ENCODE data around the gene PFKFB3. TPM values are rescaled to one million over a fixed set of nuclear protein-coding genes. Genes with fewer than 3 reads are reported as not detected.

The PFKFB3 gene
- polyA plus RNA-seq, 3 donors: 12.2 to 101 (median 15.8) TPM

DNA sequence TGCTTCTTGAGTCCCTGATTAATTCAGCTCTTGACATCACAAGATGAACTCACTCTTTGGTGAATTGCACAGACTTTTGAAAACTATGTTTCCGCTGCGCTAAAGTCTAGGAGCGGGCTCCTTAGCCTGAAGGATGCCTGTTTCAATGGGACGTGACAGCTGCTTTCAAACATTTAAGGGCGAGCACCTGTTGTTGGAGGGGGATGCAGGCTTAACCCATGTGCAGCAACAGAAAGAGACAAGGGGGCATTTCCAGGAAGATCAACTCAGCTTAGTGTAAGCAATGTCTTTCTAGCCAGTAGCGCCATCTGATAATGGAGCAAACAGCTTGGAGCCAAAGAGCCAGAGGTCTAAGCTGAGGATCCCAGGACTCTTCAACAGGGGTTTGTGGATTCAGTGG, 8.4 kb upstream of the PFKFB3 start:
- no peak overlapping the region for H3K9ac ChIP-seq (ENCODE audit: insufficient read depth, low read length, poor library complexity, severe bottlenecking)
- no peak overlapping the region for H2AFZ ChIP-seq (ENCODE audit: insufficient read depth, low read depth, low read length, poor library complexity, severe bottlenecking)
- Mint-ChIP-seq H3K27me3 (ENCODE audit: low read depth in 3 of 3) (peaks cover 0 to 11% (median 0%) of the 10 kb centered on the region in 3 donors), H3K27ac (peak overlapping the region in 5 of 7 donors; percentile 54 to 89 (median 58)), H3K4me3 (no peak overlapping the region), H3K4me1 (peaks cover 92% of the 10 kb centered on the region), H3K9me3 (no peaks in the 10 kb centered on the region), H3K36me3 (peaks cover 23 to 25% of the 10 kb centered on the region in 2 donors)
- WGBS (ENCODE audit: insufficient coverage): 94% methylated on average over 2 of the region's 6 CpGs
- no peak for TF ChIP-seq CTCF (IDR thresholded peaks at IDR 0.05)
- H4K20me1 ChIP-seq (ENCODE audit: insufficient read depth, low read length): no peaks in the 10 kb centered on the region
- H3K79me2 ChIP-seq (ENCODE audit: insufficient read depth, low read length): peaks cover 38% of the 10 kb centered on the region
- no peak overlapping the region for H3K4me3 ChIP-seq (replicated peaks in 1 of 3; ENCODE audit: low read depth in 2 of 3, low read length in 3 of 3)
- H3K36me3 ChIP-seq (replicated peaks in 1 of 2; ENCODE audit: control insufficient read depth in 1 of 2, insufficient read depth in 2 of 2, low read length in 2 of 2): no peaks in the 10 kb centered on the region
- H3K4me1 ChIP-seq (ENCODE audit: control insufficient read depth in 1 of 2, insufficient read depth in 2 of 2, low read length in 2 of 2): peaks cover 68 to 83% of the 10 kb centered on the region in 2 donors
- intact Hi-C loops (cut with micrococcal nuclease): no loop called here
- DNase-seq: no peak
- no peaks in the 10 kb centered on the region for H3K27me3 ChIP-seq (ENCODE audit: control insufficient read depth in 2 of 2, insufficient read depth in 2 of 2, low read length in 2 of 2)
- no peak overlapping the region for H3K4me2 ChIP-seq (replicated peaks; ENCODE audit: extremely low read depth, low read length, poor library complexity, severe bottlenecking)
- no peak overlapping the region for H3K27ac ChIP-seq (ENCODE audit: low read depth in 1 of 2, low read length in 2 of 2)
- H3K9me3 ChIP-seq (replicated peaks in 1 of 2; ENCODE audit: control insufficient read depth in 1 of 2, insufficient read depth in 1 of 2, low read length in 2 of 2): no peaks in the 10 kb centered on the region

DNA sequence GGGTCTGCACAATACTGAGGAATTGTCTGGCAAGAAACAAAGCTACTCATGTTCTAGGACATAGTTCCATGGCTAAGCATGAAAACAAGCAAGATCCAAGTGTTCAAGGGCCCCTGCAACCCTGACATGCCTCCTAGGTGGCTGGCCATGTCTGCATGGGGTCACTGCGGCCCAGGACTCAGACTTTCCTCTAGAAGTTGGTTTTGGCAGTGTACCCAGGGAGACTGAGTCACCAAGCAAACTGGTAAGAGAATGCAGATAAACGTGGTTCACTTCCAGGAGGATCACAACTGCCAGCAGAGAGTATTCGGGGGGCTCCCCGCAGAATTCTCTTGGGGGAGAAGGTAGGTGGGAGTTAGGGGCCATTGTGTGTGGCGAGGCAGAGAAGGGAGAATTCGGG, 7.4 kb upstream of the PFKFB3 start:
- 57% methylated on average over 2 of the region's 6 CpGs for WGBS (ENCODE audit: insufficient coverage)

More for the DNA sequence above, 7.4 kb upstream of the PFKFB3 start:
- Mint-ChIP-seq H3K9me3 (no peaks in the 10 kb centered on the region), H3K4me1 (peaks cover 92% of the 10 kb centered on the region), H3K4me3 (peak overlapping the region; percentile 56 to 63), H3K27ac (peak overlapping the region; percentile 89 to 97 (median 92)), H3K36me3 (peaks cover 16 to 22% of the 10 kb centered on the region in 2 donors), H3K27me3 (ENCODE audit: low read depth in 3 of 3) (peaks cover 0 to 9% (median 0%) of the 10 kb centered on the region in 3 donors)
- DNase-seq: peak in 1 of 3 donors; percentile 38
- Histone ChIP-seq H3K79me2 (ENCODE audit: insufficient read depth, low read length) (peaks cover 43% of the 10 kb centered on the region), H4K20me1 (ENCODE audit: insufficient read depth, low read length) (no peaks in the 10 kb centered on the region), H3K27ac (ENCODE audit: low read depth in 1 of 2, low read length in 2 of 2) (peak overlapping the region; percentile 62 to 73), H3K9me3 (replicated peaks in 1 of 2; ENCODE audit: control insufficient read depth in 1 of 2, insufficient read depth in 1 of 2, low read length in 2 of 2) (no peaks in the 10 kb centered on the region), H3K4me3 (replicated peaks in 1 of 3; ENCODE audit: low read depth in 2 of 3, low read length in 3 of 3) (peak overlapping the region in 1 of 3 experiments; percentile 18), H3K4me2 (replicated peaks; ENCODE audit: extremely low read depth, low read length, poor library complexity, severe bottlenecking) (peak overlapping the region; percentile 32), H3K4me1 (ENCODE audit: control insufficient read depth in 1 of 2, insufficient read depth in 2 of 2, low read length in 2 of 2) (peaks cover 72 to 88% of the 10 kb centered on the region in 2 donors), H3K27me3 (ENCODE audit: control insufficient read depth in 2 of 2, insufficient read depth in 2 of 2, low read length in 2 of 2) (no peaks in the 10 kb centered on the region), H3K9ac (ENCODE audit: insufficient read depth, low read length, poor library complexity, severe bottlenecking) (peak overlapping the region; percentile 33), H2AFZ (ENCODE audit: insufficient read depth, low read depth, low read length, poor library complexity, severe bottlenecking) (no peak overlapping the region), H3K36me3 (replicated peaks in 1 of 2; ENCODE audit: control insufficient read depth in 1 of 2, insufficient read depth in 2 of 2, low read length in 2 of 2) (no peaks in the 10 kb centered on the region)
- intact Hi-C loops (cut with micrococcal nuclease): no loop called here
- TF ChIP-seq CTCF (IDR thresholded peaks at IDR 0.05): no peak
